ENCODE results near the gene DPF1.

The DPF1 gene

DNA sequence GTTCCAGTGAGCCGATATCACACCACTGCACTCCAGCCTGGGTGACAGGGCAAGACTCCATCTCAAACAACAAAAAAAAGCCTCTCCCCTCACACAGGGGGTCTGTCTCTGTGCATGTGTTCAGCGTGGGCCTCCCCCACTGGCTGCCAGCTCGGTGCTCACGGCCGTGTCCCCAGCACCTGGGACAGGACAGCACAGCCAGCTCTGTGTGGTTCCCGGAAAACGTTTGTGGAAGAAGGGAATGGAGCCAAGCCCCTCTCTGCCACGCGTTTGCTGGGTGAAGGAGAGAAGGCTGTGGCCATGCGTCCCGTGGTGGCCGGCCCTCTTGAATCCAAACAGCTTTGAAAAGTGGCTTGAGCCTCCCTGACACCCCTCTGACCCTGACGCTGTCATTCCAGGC is 32.3 kb downstream of the DPF1 start:
- no peak for DNase-seq (ENCODE audit: low read depth)
- TF ChIP-seq, protein P1, sequence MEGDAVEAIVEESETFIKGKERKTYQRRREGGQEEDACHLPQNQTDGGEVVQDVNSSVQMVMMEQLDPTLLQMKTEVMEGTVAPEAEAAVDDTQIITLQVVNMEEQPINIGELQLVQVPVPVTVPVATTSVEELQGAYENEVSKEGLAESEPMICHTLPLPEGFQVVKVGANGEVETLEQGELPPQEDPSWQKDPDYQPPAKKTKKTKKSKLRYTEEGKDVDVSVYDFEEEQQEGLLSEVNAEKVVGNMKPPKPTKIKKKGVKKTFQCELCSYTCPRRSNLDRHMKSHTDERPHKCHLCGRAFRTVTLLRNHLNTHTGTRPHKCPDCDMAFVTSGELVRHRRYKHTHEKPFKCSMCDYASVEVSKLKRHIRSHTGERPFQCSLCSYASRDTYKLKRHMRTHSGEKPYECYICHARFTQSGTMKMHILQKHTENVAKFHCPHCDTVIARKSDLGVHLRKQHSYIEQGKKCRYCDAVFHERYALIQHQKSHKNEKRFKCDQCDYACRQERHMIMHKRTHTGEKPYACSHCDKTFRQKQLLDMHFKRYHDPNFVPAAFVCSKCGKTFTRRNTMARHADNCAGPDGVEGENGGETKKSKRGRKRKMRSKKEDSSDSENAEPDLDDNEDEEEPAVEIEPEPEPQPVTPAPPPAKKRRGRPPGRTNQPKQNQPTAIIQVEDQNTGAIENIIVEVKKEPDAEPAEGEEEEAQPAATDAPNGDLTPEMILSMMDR (IDR thresholded peaks at IDR 0.05; ENCODE audit: low read length, missing control alignments), result no peak
- no peak overlapping the region for H3K4me3 ChIP-seq (replicated peaks; ENCODE audit: low read depth, low read length)

DNA sequence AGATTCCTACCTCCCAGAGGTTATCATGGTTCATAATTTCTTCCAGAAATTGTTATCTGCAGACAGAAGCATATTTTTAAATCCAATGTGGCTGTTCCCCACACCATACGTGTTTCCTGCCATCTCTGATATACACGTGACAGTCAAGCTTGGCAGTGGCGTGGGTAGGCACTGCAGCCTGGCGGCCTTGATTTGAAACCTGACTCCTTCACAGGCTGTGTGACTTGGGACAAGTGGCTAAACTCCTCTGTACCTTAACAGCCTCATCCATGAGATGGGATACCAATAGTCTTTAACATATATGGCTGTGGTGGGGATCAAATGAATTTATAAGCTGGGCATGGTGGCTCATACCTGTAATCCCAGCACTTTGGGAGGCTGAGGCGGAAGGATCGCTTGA is 33.2 kb downstream of the DPF1 start:
- H3K4me3 ChIP-seq (replicated peaks; ENCODE audit: low read depth, low read length), result no peak overlapping the region
- no peak for DNase-seq (ENCODE audit: low read depth)
- TF ChIP-seq, protein P1 (IDR thresholded peaks at IDR 0.05; ENCODE audit: low read length, missing control alignments), result no peak

DNA sequence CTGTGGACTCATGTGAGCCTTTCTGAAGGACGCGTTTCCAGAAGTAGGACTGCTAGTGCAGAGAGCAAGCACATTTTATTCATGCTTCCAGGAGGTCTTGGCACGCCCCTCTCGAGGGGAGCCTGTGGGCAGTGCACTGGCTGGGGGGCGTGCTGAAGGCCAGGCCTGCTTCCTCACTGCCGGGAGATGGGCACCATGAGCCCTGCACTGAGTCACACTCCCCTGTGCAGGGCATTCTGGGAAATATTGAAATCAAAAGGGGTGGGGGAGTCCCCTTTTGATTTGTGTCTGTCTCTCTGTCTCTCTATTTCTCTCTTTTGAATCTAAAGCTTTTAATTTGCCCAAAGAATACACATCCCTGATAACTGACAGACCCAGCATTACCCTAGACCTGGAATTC is 34.0 kb downstream of the DPF1 start:
- TF ChIP-seq, protein P1 (IDR thresholded peaks at IDR 0.05; ENCODE audit: low read length, missing control alignments), result no peak
- DNase-seq (ENCODE audit: low read depth), result no peak
- no peak overlapping the region for H3K4me3 ChIP-seq (replicated peaks; ENCODE audit: low read depth, low read length)

DNA sequence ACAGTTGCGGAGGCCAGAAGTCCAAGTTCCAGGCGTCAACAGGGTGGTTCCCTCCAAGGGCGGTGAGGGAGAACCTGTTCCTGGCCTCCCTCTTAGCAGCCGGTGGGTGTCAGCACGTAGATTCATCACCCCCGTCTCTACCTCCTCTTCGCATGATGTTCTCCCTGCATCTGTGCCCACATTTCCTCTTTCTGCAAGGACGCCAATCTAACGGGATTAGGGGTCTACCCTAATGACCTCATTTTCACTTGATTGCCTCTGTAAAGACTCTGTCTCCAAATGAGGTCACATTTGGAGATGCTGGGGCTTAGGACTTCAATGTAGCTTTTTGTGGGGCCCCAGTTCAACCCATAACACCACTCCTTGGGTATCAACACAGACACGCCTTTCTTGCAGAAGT is 38.5 kb downstream of the DPF1 start:
- DNase-seq (ENCODE audit: low read depth), result no peak
- TF ChIP-seq, protein P1 (IDR thresholded peaks at IDR 0.05; ENCODE audit: low read length, missing control alignments), result no peak
- H3K4me3 ChIP-seq (replicated peaks; ENCODE audit: low read depth, low read length), result no peak overlapping the region

DNA sequence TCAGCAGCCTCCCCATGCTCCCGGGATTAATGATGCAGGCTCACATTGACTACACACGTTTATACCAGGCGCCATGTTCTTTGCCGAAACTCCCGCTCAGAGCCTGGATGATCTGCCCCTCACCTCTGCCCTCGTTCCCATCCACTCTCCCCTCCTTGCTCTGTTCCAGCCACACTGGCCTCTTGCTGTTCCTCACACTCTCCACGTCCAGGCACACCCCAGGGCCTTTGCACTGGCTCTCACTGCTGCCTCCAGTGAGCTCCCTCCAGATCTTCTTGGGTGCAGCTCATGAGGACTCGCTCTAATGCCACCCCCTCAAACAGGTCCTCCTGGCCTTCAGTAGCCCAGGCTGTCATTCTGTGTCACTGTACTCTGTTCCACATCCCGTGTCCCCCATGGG is 39.2 kb downstream of the DPF1 start:
- TF ChIP-seq, protein P1 (IDR thresholded peaks at IDR 0.05; ENCODE audit: low read length, missing control alignments), result no peak
- H3K4me3 ChIP-seq (replicated peaks; ENCODE audit: low read depth, low read length), result no peak overlapping the region
- DNase-seq (ENCODE audit: low read depth), result no peak

DNA sequence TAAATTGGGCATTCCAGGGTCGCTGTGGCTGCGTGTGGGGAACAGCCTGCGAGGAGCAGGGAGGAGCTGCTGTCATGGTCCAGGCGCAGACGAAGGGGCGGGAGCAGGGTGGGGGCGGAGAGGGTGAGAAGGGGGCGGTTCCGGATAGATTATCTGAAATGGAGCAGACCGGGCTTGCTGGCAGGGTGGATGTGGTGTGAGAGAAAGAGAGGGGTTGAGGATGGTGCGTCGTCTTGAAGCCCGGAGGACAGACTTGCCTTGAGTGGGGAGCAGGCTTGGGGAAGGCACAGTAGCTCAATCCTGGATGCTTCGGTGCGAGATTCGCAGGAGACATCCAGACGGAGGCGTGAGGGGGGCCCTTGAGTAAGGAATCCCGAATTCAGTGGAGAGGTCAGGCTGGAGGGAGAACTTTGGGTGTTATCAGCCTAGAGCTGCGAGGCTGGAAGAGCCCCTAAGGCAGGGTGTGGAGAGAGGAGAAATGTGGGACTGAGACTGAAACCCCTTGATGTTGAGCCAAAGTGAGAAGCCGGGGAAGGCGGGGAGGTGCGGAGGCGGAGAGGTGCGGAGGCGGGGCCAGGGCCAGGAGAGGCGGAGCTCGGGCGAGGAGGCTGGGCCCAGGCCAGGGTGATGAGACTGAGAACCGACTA is 40.6 kb downstream of the DPF1 start:
- TF ChIP-seq, protein P1 (IDR thresholded peaks at IDR 0.05; ENCODE audit: low read length, missing control alignments), result no peak
- peak overlapping the region; percentile 41 for H3K4me3 ChIP-seq (replicated peaks; ENCODE audit: low read depth, low read length)
- peak; percentile 9 for DNase-seq (ENCODE audit: low read depth)

DNA sequence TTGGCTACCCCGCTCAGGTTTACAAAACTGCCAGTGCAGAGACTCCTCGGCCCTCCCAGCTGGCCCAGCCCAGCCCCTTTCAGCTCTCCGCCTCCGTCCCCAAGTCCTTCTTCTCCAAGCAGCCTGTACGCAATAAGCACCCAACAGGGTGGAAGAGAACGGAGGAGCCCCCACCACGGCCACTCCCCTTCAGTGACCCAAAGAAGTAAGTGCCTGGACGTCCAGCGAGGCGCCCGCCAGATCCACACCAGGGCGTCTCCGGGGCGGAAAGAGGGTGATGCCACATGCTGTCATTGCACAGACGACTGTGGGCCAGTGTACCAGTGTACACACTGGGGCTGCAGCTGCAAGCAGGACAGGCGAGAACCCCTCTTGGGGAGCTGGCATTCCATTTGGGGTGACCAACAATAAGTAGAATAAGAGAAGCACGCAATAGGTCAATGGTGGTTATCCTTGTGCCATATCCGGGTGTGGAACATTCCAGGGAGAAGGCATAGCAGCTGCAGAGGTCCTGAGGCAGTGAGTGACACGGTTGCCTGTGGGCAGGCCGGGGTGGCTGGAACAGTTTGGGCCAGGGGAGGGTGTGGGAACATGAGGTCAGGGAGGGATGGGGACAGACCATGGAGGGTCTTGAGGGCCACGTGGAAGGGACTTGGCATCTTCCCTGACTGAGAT is 41.3 kb downstream of the DPF1 start:
- TF ChIP-seq, protein P1 (IDR thresholded peaks at IDR 0.05; ENCODE audit: low read length, missing control alignments), result no peak
- DNase-seq (ENCODE audit: low read depth), result no peak
- H3K4me3 ChIP-seq (replicated peaks; ENCODE audit: low read depth, low read length), result no peak overlapping the region
